ENCODE results near the gene UGT2B7.
"Not testable (repeated sequence)": the region's sequence is repeated elsewhere in the genome, so short reads cannot be mapped to it uniquely, and the experiment has no call there.

UGT2B7 gene

GRCh38 chr4:69096111-69096656, at the start of gene UGT2B7:
TSS of gene UGT2B7 (plus strand) at chr4:69096474. CDS start at chr4:69096521, 47 bp downstream.
- DNase-seq (ENCODE audit: low read depth), result no peak

GRCh38 chr4:69049860-69050259, 46.4 kb upstream of the UGT2B7 start:
- no peak for DNase-seq (ENCODE audit: low read depth)

DNA sequence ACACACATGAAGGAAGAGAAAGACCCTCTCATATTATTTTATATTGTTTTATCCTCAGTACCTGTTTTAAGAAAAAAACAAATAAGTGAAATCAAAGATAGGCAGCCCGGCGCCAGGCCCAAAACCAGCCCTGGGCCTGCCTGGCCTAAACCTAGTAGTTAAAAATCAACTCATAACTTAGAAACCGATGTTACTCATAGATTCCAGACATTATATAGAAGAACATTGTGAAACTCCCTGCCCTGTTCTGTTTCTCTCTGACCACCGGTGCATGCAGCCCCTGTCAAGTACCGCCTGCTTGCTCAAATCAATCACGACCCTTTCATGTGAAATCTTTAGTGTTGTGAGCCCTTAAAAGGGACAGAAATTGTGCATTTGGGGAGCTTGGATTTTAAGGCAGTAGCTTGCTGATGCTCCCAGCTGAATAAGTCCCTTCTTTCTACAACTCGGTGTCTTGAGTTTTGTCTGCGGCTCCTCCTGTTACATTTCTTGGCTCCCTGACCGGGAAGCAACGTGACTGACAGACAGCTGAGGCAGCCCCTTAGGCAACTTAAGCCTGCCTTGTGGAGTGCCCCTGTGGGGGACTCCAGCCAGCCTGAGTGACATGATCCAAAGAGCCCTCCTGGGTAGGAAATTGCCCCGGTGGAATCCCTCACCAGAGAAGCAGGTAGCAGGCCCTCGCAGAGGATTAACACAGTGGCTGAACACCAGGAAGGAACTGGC, 45.3 kb upstream of the UGT2B7 start:
- DNase-seq (ENCODE audit: low read depth), result not testable (repeated sequence)

DNA sequence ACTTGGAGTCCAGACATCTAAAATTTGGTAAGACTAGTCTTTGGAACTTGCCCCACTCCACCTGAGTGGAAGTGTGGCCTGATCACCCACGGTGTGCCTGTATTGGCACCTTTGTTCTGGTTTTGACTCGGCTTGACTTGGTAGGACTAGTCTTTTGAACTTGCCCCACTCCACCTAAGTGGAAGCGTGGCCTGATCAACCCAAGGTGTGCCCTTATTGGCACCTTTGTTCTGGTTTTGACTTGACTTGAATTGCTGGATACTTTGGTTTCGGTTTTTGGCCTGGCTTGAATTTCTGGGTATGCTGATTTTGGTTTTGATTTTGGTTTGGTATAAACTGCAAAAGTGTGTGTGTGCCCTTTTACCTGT, 44.7 kb upstream of the UGT2B7 start:
- DNase-seq (ENCODE audit: low read depth), result no peak

GRCh38 chr4:69053309-69053885, 42.9 kb upstream of the UGT2B7 start:
- not testable (repeated sequence) for DNase-seq (ENCODE audit: low read depth)

GRCh38 chr4:69054033-69054432, 42.2 kb upstream of the UGT2B7 start:
- not testable (repeated sequence) for DNase-seq (ENCODE audit: low read depth)

- no peak for DNase-seq (ENCODE audit: low read depth)
Measured at GRCh38 chr4:69054578-69055200, 41.6 kb upstream of the UGT2B7 start.

DNA sequence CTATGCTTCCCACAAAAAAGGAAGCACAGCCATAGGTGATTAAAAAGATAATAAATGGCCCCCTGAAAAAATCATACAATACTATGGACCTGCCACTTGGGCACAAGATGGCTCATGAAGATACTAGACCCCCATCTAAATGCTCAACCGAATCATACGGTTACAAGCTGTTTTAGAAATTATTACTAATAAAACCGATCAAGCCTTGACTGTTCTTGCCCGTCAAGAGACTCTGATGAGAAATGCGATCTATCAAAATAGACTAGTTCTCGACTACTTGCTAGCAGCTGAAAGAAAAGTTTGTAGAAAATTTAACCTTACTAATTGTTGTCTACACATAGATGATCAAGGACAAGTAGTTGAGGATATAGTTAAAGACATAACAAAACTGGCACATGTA, 40.1 kb upstream of the UGT2B7 start:
- DNase-seq (ENCODE audit: low read depth), result no peak

- DNase-seq (ENCODE audit: low read depth), result no peak
Measured at GRCh38 chr4:69056921-69057550, 39.2 kb upstream of the UGT2B7 start.

GRCh38 chr4:69057620-69058409, 38.5 kb upstream of the UGT2B7 start:
- DNase-seq (ENCODE audit: low read depth), result no peak

DNA sequence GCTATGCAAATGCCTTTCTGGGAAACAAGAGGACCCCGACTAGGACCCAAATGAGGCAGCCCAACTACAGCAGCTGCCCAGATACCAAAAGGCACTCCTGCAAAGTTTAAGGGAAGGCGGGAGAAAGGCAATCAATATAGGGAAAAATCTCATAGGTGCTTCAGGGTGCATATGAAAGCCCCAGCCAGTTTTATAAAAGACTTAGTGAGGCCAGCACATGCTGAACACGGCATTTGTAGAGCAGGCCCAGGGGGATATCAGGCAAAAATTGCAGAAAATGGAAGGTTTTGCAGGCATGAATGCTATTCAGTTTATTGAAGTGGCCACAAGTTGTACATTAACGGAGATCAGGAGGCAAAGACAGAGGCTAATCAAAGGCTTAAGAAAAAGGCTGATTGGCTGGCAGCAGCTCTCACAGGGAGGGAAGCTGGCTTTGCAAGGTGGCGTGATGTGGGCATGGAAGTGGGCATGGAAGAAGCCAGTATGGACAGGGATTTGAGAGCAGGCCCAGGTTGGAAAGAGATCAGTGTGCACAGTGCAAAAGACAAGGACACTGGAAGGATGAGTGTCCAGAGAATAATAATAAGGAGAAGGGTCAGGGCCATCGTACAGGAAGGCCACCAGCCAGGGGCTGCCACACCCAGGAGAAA, 37.7 kb upstream of the UGT2B7 start:
- DNase-seq (ENCODE audit: low read depth), result no peak

DNA sequence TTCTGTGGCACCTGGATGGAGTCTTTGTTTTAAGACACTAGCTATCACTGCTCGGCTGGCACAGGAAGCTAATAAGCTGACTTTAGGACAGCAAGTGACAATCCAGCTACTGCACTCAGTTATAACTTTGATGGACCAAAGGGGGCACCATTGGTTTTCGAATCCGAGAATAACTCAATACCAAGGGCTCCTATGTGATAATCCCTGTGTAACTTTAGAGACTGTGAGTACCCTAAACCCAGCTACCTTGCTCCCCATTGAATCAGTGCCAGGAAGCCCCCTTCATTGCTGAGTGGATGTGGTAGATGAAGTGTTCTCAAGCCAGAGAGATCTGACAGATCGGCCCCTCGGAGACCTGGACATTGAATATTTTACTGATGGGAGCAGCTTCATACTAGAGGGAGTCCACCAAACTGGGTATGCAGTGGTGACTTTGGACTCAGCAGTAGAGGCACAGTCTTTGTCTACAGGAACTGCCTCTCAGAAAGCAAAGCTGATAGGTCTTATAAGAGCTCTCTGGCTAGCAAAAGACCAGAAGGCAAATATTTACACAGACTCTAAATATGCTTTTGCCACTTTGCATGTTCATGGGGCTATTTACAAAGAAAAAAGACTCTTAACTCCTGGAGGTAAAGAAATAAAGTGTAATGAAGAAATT, 35.5 kb upstream of the UGT2B7 start:
- DNase-seq (ENCODE audit: low read depth), result no peak

- no peak for DNase-seq (ENCODE audit: low read depth)
Measured at GRCh38 chr4:69064391-69064790, 31.9 kb upstream of the UGT2B7 start.

GRCh38 chr4:69066945-69067344, 29.3 kb upstream of the UGT2B7 start:
- DNase-seq (ENCODE audit: low read depth), result no peak

DNA sequence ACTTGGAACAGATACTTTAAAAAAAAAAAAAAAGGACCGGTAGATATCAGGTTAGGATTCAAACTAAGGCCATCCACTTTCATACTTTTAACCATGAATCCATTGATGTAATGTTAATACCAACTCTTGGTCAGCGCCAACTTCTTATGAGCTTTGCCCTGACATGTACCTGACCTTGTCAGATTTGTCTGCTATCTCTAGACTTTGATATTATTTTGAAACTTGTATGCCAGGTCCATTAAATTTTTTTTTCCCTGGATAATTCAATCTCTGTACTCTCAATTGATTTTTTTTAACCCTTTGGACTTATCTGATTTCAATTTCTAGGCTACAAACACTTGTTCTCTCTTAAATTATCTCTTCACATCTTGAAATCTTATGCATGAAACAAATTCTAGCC, 27.2 kb upstream of the UGT2B7 start:
- DNase-seq (ENCODE audit: low read depth), result no peak

DNA sequence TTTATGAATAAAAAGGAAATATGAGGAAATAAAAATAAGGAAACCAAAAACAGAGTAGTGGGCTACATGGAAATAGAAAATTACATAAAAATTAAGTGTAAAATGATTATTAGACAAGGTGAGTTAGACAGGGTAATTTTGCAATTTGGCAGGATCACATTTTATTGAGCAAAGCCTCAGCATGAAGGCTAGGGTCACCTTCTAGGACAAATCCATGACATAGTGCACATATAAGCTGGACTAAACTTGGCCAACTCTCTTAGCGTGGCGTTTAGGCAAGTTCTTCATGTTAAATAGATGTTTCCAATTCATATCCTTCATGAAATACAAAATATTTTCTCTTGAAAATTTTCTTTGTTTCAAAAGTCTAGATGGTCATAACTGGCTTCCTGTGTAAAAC, 25.7 kb upstream of the UGT2B7 start:
- DNase-seq (ENCODE audit: low read depth), result no peak

GRCh38 chr4:69071286-69071685, 25.0 kb upstream of the UGT2B7 start:
- DNase-seq (ENCODE audit: low read depth), result no peak

DNA sequence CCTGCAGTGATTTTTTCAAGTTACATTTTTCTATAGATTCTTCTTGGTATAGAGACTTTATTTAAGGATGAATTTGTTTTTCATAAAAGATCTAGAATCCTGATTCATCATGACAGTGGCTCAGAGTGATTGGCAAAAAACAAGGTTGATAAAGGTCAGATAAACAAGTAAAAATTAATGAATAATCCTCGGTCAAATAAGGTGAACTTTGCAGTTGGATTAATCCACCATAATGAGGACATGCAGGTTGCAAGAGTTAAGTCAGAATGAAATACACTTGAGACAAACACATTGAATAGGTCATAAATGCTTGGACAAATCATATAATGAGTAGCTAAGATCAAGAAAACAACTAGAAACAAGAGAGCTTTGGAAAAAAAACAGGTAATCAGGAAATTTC, 22.9 kb upstream of the UGT2B7 start:
- DNase-seq (ENCODE audit: low read depth), result no peak

GRCh38 chr4:69075061-69075792, 21.0 kb upstream of the UGT2B7 start:
- DNase-seq (ENCODE audit: low read depth), result no peak

- DNase-seq (ENCODE audit: low read depth), result no peak
Measured at GRCh38 chr4:69078852-69079251, 17.4 kb upstream of the UGT2B7 start.

Measured in stimulated activated CD8-positive, alpha-beta memory T cell treated with anti-CD3 and anti-CD28 coated beads, Interleukin-12 subunit alpha, Interleukin-12 subunit beta, amount 100 ng/mL, for 4 hours (primary cell).